ENCODE results near the gene KRTAP10-2.

- TF ChIP-seq POLR2AphosphoS5 (IDR thresholded peaks at IDR 0.05; ENCODE audit: low read depth) = no peak
- TF ChIP-seq CREB1 (CRISPR knock-in tag; IDR thresholded peaks at IDR 0.05; ENCODE audit: low read depth) = no peak
- TF ChIP-seq CTCF (conservative IDR thresholded peaks at IDR 0.05; ENCODE audit: low read depth in 2 of 2) = no peak
- TF ChIP-seq EZH2phosphoT487 (IDR thresholded peaks at IDR 0.05; ENCODE audit: unreplicated experiment) = no peak
- no peak for TF ChIP-seq REST (IDR thresholded peaks at IDR 0.05; ENCODE audit: unreplicated experiment)
- TF ChIP-seq EZH2 (IDR thresholded peaks at IDR 0.05; ENCODE audit: low read depth, unreplicated experiment) = no peak
- TF ChIP-seq ZNF331 (CRISPR knock-in tag; IDR thresholded peaks at IDR 0.05; ENCODE audit: low read depth) = no peak
- TF ChIP-seq STAT1 (IDR thresholded peaks at IDR 0.05; ENCODE audit: unreplicated experiment) = no peak
- no peak for TF ChIP-seq ETS1 (IDR thresholded peaks at IDR 0.05)
- TF ChIP-seq JUNB (IDR thresholded peaks at IDR 0.05; ENCODE audit: unreplicated experiment) = no peak
- no peak for TF ChIP-seq ZNF462 (CRISPR knock-in tag; IDR thresholded peaks at IDR 0.05)
These were observed 16.3 kb upstream of the KRTAP10-2 start for GRCh38 chr21:44567481-44568171.

Measured in GM23338 (cell line).